ENCODE results near the gene ZNF224.
A peak's percentile ranks its signal among the peaks of the same experiment; 100 is the strongest.

The ZNF224 gene

DNA sequence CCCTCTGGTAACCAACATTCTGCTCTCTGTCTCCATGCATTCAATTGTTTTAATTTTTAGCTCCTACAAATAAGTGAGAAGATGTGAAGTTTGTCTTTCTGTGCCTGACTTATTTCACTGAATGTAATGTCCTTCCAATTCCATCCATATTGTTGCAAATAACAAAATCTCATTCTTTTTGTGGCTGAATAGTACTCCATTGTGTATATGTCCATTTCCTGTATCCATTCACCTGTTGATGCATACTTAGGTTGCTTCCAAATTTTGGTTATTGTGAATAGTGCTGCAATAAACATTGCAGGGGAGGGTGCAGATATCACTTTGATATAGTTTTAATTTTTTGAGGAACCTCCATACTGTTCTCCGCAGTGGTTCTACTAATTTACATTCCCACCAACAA lies 24.7 kb upstream of the ZNF224 start (continued):
- TF ChIP-seq RARB (CRISPR knock-in tag; IDR thresholded peaks at IDR 0.05) (no peak), TCF4 (CRISPR knock-in tag; IDR thresholded peaks at IDR 0.05; ENCODE audit: borderline replicate concordance) (no peak), PPARA (CRISPR knock-in tag; IDR thresholded peaks at IDR 0.05; ENCODE audit: borderline replicate concordance) (no peak), ZNF70 (CRISPR knock-in tag; IDR thresholded peaks at IDR 0.05) (no peak), TOX (CRISPR knock-in tag; IDR thresholded peaks at IDR 0.05; ENCODE audit: borderline replicate concordance) (no peak), ZFP30 (CRISPR knock-in tag; IDR thresholded peaks at IDR 0.05) (no peak)
- TF ChIP-seq, protein P1, sequence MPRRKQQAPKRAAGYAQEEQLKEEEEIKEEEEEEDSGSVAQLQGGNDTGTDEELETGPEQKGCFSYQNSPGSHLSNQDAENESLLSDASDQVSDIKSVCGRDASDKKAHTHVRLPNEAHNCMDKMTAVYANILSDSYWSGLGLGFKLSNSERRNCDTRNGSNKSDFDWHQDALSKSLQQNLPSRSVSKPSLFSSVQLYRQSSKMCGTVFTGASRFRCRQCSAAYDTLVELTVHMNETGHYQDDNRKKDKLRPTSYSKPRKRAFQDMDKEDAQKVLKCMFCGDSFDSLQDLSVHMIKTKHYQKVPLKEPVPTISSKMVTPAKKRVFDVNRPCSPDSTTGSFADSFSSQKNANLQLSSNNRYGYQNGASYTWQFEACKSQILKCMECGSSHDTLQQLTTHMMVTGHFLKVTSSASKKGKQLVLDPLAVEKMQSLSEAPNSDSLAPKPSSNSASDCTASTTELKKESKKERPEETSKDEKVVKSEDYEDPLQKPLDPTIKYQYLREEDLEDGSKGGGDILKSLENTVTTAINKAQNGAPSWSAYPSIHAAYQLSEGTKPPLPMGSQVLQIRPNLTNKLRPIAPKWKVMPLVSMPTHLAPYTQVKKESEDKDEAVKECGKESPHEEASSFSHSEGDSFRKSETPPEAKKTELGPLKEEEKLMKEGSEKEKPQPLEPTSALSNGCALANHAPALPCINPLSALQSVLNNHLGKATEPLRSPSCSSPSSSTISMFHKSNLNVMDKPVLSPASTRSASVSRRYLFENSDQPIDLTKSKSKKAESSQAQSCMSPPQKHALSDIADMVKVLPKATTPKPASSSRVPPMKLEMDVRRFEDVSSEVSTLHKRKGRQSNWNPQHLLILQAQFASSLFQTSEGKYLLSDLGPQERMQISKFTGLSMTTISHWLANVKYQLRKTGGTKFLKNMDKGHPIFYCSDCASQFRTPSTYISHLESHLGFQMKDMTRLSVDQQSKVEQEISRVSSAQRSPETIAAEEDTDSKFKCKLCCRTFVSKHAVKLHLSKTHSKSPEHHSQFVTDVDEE (CRISPR knock-in tag; IDR thresholded peaks at IDR 0.05): no peak
- TF ChIP-seq, protein P2, sequence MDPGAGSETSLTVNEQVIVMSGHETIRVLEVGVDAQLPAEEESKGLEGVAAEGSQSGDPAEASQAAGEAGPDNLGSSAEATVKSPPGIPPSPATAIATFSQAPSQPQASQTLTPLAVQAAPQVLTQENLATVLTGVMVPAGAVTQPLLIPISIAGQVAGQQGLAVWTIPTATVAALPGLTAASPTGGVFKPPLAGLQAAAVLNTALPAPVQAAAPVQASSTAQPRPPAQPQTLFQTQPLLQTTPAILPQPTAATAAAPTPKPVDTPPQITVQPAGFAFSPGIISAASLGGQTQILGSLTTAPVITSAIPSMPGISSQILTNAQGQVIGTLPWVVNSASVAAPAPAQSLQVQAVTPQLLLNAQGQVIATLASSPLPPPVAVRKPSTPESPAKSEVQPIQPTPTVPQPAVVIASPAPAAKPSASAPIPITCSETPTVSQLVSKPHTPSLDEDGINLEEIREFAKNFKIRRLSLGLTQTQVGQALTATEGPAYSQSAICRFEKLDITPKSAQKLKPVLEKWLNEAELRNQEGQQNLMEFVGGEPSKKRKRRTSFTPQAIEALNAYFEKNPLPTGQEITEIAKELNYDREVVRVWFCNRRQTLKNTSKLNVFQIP (CRISPR knock-in tag; IDR thresholded peaks at IDR 0.05; ENCODE audit: borderline replicate concordance, low read depth): no peak

DNA sequence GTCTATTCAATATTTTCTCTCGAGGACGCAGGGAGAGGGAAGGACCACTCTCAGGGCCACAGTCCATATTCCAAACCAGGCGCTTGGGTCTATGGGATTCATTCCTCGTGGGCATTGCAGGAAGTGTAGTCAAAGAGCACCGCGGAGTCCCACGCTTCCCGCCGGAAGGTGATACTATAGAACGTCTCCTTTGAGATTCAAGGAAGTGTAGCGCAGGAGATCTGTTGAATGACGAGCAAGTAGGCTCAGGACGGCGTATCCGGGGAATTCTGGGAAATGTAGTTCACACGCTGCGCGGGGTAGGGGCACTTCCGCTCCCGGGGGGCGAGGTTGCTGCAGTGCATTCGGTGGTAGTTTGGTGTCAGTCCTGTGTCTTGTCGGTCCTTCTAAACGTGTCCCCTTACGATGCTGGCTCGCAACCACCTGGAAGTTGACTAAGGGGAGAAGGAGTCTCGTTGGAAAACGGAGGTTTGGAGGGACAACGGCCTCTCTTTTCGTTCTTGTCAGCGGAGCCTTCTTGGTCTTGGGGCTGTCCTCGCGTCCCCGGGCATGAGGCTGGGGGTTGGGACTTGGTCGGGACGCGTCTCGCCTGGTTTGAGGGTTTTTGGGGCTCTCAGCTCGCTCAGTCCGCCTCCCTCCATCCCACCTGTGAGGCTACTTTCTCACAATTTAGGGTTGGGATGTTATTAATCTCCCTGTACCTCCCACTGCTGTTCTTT lies 22.2 kb upstream of the ZNF224 start, which contains the start of gene ZNF284:
Gene ZNF284 (plus strand): TSS at position 336 of the 719 bp plus-strand sequence. CDS start 4,231 bp downstream, outside the sequence.
- TF ChIP-seq ARNTL (CRISPR knock-in tag; IDR thresholded peaks at IDR 0.05; ENCODE audit: borderline replicate concordance, low read depth): no peak
- no peak for TF ChIP-seq BACH2 (CRISPR knock-in tag; IDR thresholded peaks at IDR 0.05; ENCODE audit: borderline replicate concordance)
- TF ChIP-seq ZNF8 (CRISPR knock-in tag; IDR thresholded peaks at IDR 0.05): no peak
- ATAC-seq: peak; percentile 98

DNA sequence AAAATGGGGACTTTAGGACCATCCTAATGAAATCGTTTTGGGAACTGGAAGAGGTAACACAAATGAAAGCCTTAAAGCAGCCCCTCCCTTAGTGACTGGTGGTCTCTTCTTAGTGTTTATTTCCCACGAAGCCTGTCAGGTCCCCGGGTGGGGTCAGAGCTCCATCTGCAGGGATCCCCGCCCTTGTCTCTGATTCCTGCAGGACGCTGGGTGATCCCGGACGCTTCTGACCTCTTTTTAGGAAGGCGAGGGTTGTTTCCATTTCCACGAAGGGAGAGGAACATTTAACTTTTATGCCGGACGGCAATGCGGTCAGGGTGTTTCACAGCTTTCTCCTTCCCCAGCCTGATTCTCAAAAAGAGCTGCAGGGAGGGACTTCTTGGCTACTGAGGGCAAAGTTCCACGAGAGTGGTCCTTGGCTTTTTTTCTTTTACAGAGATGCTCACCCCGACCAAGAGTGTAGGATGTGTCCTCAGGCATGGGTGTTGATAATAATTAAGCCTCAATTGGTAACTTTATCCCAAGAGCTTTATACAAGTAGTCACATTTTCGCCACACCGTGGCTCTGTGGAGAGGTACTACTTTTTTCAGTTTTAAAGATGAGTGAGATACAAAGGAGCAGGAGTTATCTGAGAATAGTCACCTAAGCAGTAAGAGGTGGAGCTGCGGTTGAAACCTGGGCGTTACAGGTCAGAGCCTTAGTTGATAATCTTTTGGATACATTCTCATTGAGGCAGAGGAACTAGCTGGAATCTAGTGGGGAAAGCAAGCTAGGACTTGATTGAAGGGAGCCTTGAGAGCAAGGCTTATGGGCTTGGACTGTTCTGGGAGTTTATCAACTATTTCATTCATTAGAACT lies 21.4 kb upstream of the ZNF224 start:
- TF ChIP-seq CSDC2 (CRISPR knock-in tag; IDR thresholded peaks at IDR 0.05): no peak
- TF ChIP-seq ZNF565 (CRISPR knock-in tag; conservative IDR thresholded peaks at IDR 0.05; ENCODE audit: low read depth): no peak
- no peak for TF ChIP-seq RARB (CRISPR knock-in tag; IDR thresholded peaks at IDR 0.05)
- TF ChIP-seq TCF4 (CRISPR knock-in tag; IDR thresholded peaks at IDR 0.05; ENCODE audit: borderline replicate concordance): no peak
- no peak for TF ChIP-seq ARNTL (CRISPR knock-in tag; IDR thresholded peaks at IDR 0.05; ENCODE audit: borderline replicate concordance, low read depth)
- no peak for TF ChIP-seq ZNF8 (CRISPR knock-in tag; IDR thresholded peaks at IDR 0.05)
- TF ChIP-seq, protein P1 (CRISPR knock-in tag; IDR thresholded peaks at IDR 0.05): no peak
- no peak for TF ChIP-seq ZC3H10 (CRISPR knock-in tag; IDR thresholded peaks at IDR 0.05)
- TF ChIP-seq ISL1 (CRISPR knock-in tag; IDR thresholded peaks at IDR 0.05): no peak
- peak; percentile 66 for ATAC-seq

DNA sequence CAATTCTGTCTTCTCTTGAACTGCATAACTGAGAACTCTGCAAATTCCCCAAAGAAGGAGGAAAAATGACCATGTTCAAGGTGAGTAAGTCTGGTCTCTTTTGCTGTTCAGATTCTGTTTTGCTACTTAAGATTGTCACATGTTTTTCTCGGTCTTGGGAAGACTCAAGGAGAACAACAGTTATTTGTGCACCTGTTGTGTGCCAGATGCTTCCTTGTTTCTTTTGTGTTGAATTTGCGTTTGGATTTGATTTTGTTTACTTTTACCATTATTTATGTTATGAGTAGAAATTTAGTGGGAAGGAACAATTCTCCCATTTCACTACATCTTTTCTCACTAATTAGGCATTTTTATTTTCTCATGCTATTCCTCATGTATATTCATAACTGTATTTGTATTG lies 17.8 kb upstream of the ZNF224 start:
- ATAC-seq: no peak
- TF ChIP-seq, protein P2 (CRISPR knock-in tag; IDR thresholded peaks at IDR 0.05; ENCODE audit: borderline replicate concordance, low read depth): no peak
- no peak for TF ChIP-seq SNAI2 (CRISPR knock-in tag; IDR thresholded peaks at IDR 0.05)
- TF ChIP-seq PPARA (CRISPR knock-in tag; IDR thresholded peaks at IDR 0.05; ENCODE audit: borderline replicate concordance): no peak
- TF ChIP-seq ARNTL (CRISPR knock-in tag; IDR thresholded peaks at IDR 0.05; ENCODE audit: borderline replicate concordance, low read depth): no peak
- TF ChIP-seq, protein P3, sequence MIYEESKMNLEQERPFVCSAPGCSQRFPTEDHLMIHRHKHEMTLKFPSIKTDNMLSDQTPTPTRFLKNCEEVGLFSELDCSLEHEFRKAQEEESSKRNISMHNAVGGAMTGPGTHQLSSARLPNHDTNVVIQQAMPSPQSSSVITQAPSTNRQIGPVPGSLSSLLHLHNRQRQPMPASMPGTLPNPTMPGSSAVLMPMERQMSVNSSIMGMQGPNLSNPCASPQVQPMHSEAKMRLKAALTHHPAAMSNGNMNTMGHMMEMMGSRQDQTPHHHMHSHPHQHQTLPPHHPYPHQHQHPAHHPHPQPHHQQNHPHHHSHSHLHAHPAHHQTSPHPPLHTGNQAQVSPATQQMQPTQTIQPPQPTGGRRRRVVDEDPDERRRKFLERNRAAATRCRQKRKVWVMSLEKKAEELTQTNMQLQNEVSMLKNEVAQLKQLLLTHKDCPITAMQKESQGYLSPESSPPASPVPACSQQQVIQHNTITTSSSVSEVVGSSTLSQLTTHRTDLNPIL (CRISPR knock-in tag; IDR thresholded peaks at IDR 0.05; ENCODE audit: low read depth): no peak
- no peak for TF ChIP-seq GLIS3 (CRISPR knock-in tag; IDR thresholded peaks at IDR 0.05)
- TF ChIP-seq ZFP30 (CRISPR knock-in tag; IDR thresholded peaks at IDR 0.05): no peak
- TF ChIP-seq, protein P1 (CRISPR knock-in tag; IDR thresholded peaks at IDR 0.05): no peak
- no peak for TF ChIP-seq TCF4 (CRISPR knock-in tag; IDR thresholded peaks at IDR 0.05; ENCODE audit: borderline replicate concordance)
- no peak for TF ChIP-seq OSR1 (CRISPR knock-in tag; IDR thresholded peaks at IDR 0.05)
- no peak for TF ChIP-seq ISL1 (CRISPR knock-in tag; IDR thresholded peaks at IDR 0.05)
- TF ChIP-seq ZNF565 (CRISPR knock-in tag; conservative IDR thresholded peaks at IDR 0.05; ENCODE audit: low read depth): no peak

All from SK-N-SH treated with all-trans-retinoic acid at 6 μM for 48 hours (cell line).